BE2C (cell line): Measurements from ENCODE around the gene ZNRF3.
"Not testable (repeated sequence)": the region's sequence is repeated elsewhere in the genome, so short reads cannot be mapped to it uniquely, and the experiment has no call there.

Experiments used
- DNase-seq: peaks from one replicate; pipeline ENCODE4 v3.0.0-alpha.2; 2020
- H3K27me3 ChIP-seq: fragments of 250-450 bp; sonication (Bioruptor Pico); 2 replicates; pipeline ENCODE4 v1.5.1; 2020; ENCODE audit warnings: mild to moderate bottlenecking
- H3K36me3 ChIP-seq: fragments of 250-450 bp; sonication (Bioruptor Pico); 2 replicates; pipeline ENCODE4 v1.5.1; 2020; ENCODE audit warnings: mild to moderate bottlenecking
- H3K4me1 ChIP-seq: fragments of 250-450 bp; sonication (Bioruptor Pico); 2 replicates; pipeline ENCODE4 v1.5.1; 2020
- H3K4me3 ChIP-seq: 2 replicates; pipeline ENCODE4 v1.5.1; 2011; ENCODE audit warnings: low read depth, low read length
- H3K9me3 ChIP-seq: fragments of 250-450 bp; sonication (Bioruptor Pico); 2 replicates; pipeline ENCODE4 v1.5.1; 2020
- TF ChIP-seq, protein P1 (sequence below): IDR thresholded peaks from 2 replicates; pipeline ENCODE4 v1.5.1; 2012; ENCODE audit warnings: mild to moderate bottlenecking, low read depth, low read length

Gene ZNRF3

GRCh38 chr22:28942801-28943500, 59.6 kb downstream of the ZNRF3 start:
- TF ChIP-seq, protein P1, sequence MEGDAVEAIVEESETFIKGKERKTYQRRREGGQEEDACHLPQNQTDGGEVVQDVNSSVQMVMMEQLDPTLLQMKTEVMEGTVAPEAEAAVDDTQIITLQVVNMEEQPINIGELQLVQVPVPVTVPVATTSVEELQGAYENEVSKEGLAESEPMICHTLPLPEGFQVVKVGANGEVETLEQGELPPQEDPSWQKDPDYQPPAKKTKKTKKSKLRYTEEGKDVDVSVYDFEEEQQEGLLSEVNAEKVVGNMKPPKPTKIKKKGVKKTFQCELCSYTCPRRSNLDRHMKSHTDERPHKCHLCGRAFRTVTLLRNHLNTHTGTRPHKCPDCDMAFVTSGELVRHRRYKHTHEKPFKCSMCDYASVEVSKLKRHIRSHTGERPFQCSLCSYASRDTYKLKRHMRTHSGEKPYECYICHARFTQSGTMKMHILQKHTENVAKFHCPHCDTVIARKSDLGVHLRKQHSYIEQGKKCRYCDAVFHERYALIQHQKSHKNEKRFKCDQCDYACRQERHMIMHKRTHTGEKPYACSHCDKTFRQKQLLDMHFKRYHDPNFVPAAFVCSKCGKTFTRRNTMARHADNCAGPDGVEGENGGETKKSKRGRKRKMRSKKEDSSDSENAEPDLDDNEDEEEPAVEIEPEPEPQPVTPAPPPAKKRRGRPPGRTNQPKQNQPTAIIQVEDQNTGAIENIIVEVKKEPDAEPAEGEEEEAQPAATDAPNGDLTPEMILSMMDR, result no peak
- H3K27me3 ChIP-seq, result no peaks in the 10 kb centered on the region
- DNase-seq, result no peak
- no peaks in the 10 kb centered on the region for H3K36me3 ChIP-seq
- no peaks in the 10 kb centered on the region for H3K9me3 ChIP-seq
- H3K4me3 ChIP-seq, result no peak overlapping the region
- no peaks in the 10 kb centered on the region for H3K4me1 ChIP-seq

GRCh38 chr22:28943501-28943879, 60.1 kb downstream of the ZNRF3 start:
- TF ChIP-seq, protein P1, result no peak
- DNase-seq, result no peak
- no peaks in the 10 kb centered on the region for H3K9me3 ChIP-seq
- H3K36me3 ChIP-seq, result no peaks in the 10 kb centered on the region
- no peaks in the 10 kb centered on the region for H3K27me3 ChIP-seq
- H3K4me1 ChIP-seq, result no peaks in the 10 kb centered on the region
- H3K4me3 ChIP-seq, result no peak overlapping the region

GRCh38 chr22:28947125-28947524, 63.8 kb downstream of the ZNRF3 start:
- Histone ChIP-seq H3K4me3 (no peak overlapping the region), H3K4me1 (no peaks in the 10 kb centered on the region; the same call in 1 of the 2 replicates), H3K9me3 (no peaks in the 10 kb centered on the region), H3K27me3 (no peaks in the 10 kb centered on the region), H3K36me3 (no peaks in the 10 kb centered on the region)
- no peak for DNase-seq
- TF ChIP-seq, protein P1, result no peak

- H3K27me3 ChIP-seq, result no peaks in the 10 kb centered on the region
- H3K4me3 ChIP-seq, result no peak overlapping the region
- H3K9me3 ChIP-seq, result no peaks in the 10 kb centered on the region
- no peak for DNase-seq
- TF ChIP-seq, protein P1, result no peak
- H3K4me1 ChIP-seq, result no peaks in the 10 kb centered on the region; the same call in 1 of the 2 replicates
- no peaks in the 10 kb centered on the region for H3K36me3 ChIP-seq
Measured at GRCh38 chr22:28948424-28948823, 65.1 kb downstream of the ZNRF3 start.

GRCh38 chr22:28948860-28949551, 65.6 kb downstream of the ZNRF3 start:
- H3K27me3 ChIP-seq, H3K36me3 ChIP-seq, H3K4me3 ChIP-seq, H3K9me3 ChIP-seq, H3K4me1 ChIP-seq, DNase-seq: not testable (repeated sequence)

- no peaks in the 10 kb centered on the region for H3K9me3 ChIP-seq
- no peaks in the 10 kb centered on the region for H3K36me3 ChIP-seq
- no peaks in the 10 kb centered on the region for H3K27me3 ChIP-seq
- no peak for DNase-seq
- H3K4me1 ChIP-seq, result no peaks in the 10 kb centered on the region; the same call in 1 of the 2 replicates
- TF ChIP-seq, protein P1, result no peak
- H3K4me3 ChIP-seq, result no peak overlapping the region
Measured at GRCh38 chr22:28949788-28950187, 66.4 kb downstream of the ZNRF3 start.
